Measurements from ENCODE around the gene GABRD. TPM values are rescaled to one million over a fixed set of nuclear protein-coding genes. Genes with fewer than 3 reads are reported as not detected.
A peak's percentile ranks its signal among the peaks of the same experiment; 100 is the strongest.

The GABRD gene
- total RNA-seq, 6 experiments from 2014 or later, result 0.55 TPM; not detected in 5

- intact Hi-C loops (cut with DNase I), result no loop called here
- Histone ChIP-seq H3K4me1 (no peaks in the 10 kb centered on the region), H3K36me3 (no peaks in the 10 kb centered on the region), H3K27ac (no peak overlapping the region), H3K4me3 (no peak overlapping the region), H3K9me3 (no peaks in the 10 kb centered on the region), H3K27me3 (no peaks in the 10 kb centered on the region)
- no peak for DNase-seq
- ATAC-seq, result peak; percentile 43 to 65 (median 55)
- 46% methylated on average over 12 of the region's 12 CpGs for WGBS (ENCODE audit: insufficient coverage, low coverage, low lambda C conversion rate, missing lambda C conversion rate)
- no peak for TF ChIP-seq POLR2A (IDR thresholded peaks at IDR 0.05)
- TF ChIP-seq, protein P1, sequence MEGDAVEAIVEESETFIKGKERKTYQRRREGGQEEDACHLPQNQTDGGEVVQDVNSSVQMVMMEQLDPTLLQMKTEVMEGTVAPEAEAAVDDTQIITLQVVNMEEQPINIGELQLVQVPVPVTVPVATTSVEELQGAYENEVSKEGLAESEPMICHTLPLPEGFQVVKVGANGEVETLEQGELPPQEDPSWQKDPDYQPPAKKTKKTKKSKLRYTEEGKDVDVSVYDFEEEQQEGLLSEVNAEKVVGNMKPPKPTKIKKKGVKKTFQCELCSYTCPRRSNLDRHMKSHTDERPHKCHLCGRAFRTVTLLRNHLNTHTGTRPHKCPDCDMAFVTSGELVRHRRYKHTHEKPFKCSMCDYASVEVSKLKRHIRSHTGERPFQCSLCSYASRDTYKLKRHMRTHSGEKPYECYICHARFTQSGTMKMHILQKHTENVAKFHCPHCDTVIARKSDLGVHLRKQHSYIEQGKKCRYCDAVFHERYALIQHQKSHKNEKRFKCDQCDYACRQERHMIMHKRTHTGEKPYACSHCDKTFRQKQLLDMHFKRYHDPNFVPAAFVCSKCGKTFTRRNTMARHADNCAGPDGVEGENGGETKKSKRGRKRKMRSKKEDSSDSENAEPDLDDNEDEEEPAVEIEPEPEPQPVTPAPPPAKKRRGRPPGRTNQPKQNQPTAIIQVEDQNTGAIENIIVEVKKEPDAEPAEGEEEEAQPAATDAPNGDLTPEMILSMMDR (IDR thresholded peaks at IDR 0.05), result no peak
These were observed 22.9 kb upstream of the GABRD start for GRCh38 chr1:1996207-1996651.

GRCh38 chr1:1997576-1997975, 21.6 kb upstream of the GABRD start:
- H3K36me3 ChIP-seq, result no peaks in the 10 kb centered on the region
- DNase-seq (no peak), ATAC-seq (no peak)
- intact Hi-C loops (cut with DNase I), result no loop called here
- no peaks in the 10 kb centered on the region for H3K9me3 ChIP-seq
- H3K4me1 ChIP-seq, result no peaks in the 10 kb centered on the region
- WGBS (ENCODE audit: insufficient coverage, low coverage, low lambda C conversion rate, missing lambda C conversion rate), result 61% methylated on average over 6 of the region's 6 CpGs
- TF ChIP-seq, protein P1 (IDR thresholded peaks at IDR 0.05), result no peak
- no peak for TF ChIP-seq POLR2A (IDR thresholded peaks at IDR 0.05)
- H3K4me3 ChIP-seq, result no peak overlapping the region
- H3K27me3 ChIP-seq, result no peaks in the 10 kb centered on the region
- H3K27ac ChIP-seq, result no peak overlapping the region

DNA sequence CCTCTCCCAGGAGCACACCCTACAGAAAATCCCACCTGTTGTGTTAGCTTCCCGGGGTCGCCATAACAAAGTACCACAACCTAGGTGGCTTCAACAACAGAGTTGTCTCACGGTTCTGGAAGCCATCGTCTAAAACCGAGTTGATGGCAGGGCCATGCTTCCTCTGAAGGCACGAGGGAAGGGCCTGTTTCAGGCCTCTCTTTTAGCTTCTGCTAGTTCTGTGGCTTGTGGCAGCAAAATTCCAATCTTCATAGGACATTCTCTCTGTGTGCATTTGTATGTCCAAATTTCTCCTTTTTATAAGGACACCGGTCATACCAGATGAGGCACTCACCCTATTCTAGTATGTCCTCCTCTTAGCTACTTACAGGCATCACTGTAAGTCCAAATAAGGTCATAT, 18.7 kb upstream of the GABRD start:
- H3K36me3 ChIP-seq, result no peaks in the 10 kb centered on the region
- no peak overlapping the region for H3K4me3 ChIP-seq
- peaks cover 0 to 9% of the 10 kb centered on the region in 2 donors for H3K27me3 ChIP-seq
- H3K9me3 ChIP-seq, result no peaks in the 10 kb centered on the region
- no peak for DNase-seq
- ATAC-seq, result no peak
- no peaks in the 10 kb centered on the region for H3K4me1 ChIP-seq
- TF ChIP-seq POLR2A (IDR thresholded peaks at IDR 0.05), result no peak
- TF ChIP-seq, protein P1 (IDR thresholded peaks at IDR 0.05), result no peak
- WGBS (ENCODE audit: insufficient coverage, low coverage, low lambda C conversion rate, missing lambda C conversion rate), result 77% methylated on average over 4 of the region's 7 CpGs
- no peak overlapping the region for H3K27ac ChIP-seq
- intact Hi-C loops (cut with DNase I), result no loop called here

GRCh38 chr1:2000850-2001249, 18.3 kb upstream of the GABRD start:
- no peaks in the 10 kb centered on the region for H3K36me3 ChIP-seq
- H3K4me1 ChIP-seq, result no peaks in the 10 kb centered on the region
- no peak overlapping the region for H3K4me3 ChIP-seq
- H3K27ac ChIP-seq, result no peak overlapping the region
- 77% methylated on average over 3 of the region's 9 CpGs for WGBS (ENCODE audit: insufficient coverage, low coverage, low lambda C conversion rate, missing lambda C conversion rate)
- ATAC-seq (peak in 1 of 4 donors; percentile 22), DNase-seq (no peak)
- H3K27me3 ChIP-seq, result peaks cover 0 to 9% of the 10 kb centered on the region in 2 donors
- no peak for TF ChIP-seq POLR2A (IDR thresholded peaks at IDR 0.05)
- TF ChIP-seq, protein P1 (IDR thresholded peaks at IDR 0.05), result no peak
- no peaks in the 10 kb centered on the region for H3K9me3 ChIP-seq
- intact Hi-C loops (cut with DNase I), result no loop called here

All from right lobe of liver (tissue), 6 donors.